ENCODE data around the gene WAC. TPM values are rescaled to one million over a fixed set of nuclear protein-coding genes. Genes with fewer than 3 reads are reported as not detected.

The WAC gene
- total RNA-seq, 2 donors from 2014 or later = 133 TPM

GRCh38 chr10:28544058-28544457 is 11.1 kb downstream of the WAC start:
- no peaks in the 10 kb centered on the region for H3K4me1 ChIP-seq (ENCODE audit: control insufficient read depth, insufficient read depth, low read length)
- Mint-ChIP-seq H3K9me3 (no peaks in the 10 kb centered on the region), H3K4me3 (no peak overlapping the region), H3K36me3 (ENCODE audit: low read depth) (peaks cover 79% of the 10 kb centered on the region), H3K27ac (peak overlapping the region; percentile 35), H3K27me3 (ENCODE audit: insufficient read depth) (no peaks in the 10 kb centered on the region), H3K4me1 (peaks cover 3% of the 10 kb centered on the region)
- H3K4me3 ChIP-seq (ENCODE audit: low read length) = no peak overlapping the region
- no peak overlapping the region for H3K9ac ChIP-seq (ENCODE audit: extremely low read depth, low read length, poor library complexity, severe bottlenecking)
- H3K36me3 ChIP-seq (ENCODE audit: control insufficient read depth, insufficient read depth, low read length) = peaks cover 99% of the 10 kb centered on the region
- no peak for TF ChIP-seq CTCF (conservative IDR thresholded peaks at IDR 0.05)
- no peaks in the 10 kb centered on the region for H3K27me3 ChIP-seq (ENCODE audit: control insufficient read depth, insufficient read depth, low read length, poor library complexity, severe bottlenecking)
- no peaks in the 10 kb centered on the region for H3K9me3 ChIP-seq (ENCODE audit: control insufficient read depth, low read length)
- H3K27ac ChIP-seq (ENCODE audit: low read depth, low read length) = no peak overlapping the region
- 91 to 97% methylated on average over 5 of the region's 5 CpGs for WGBS, 2 experiments (ENCODE audit: insufficient coverage in 1 of 2, insufficient read length in 1 of 2)
- no peak for DNase-seq

GRCh38 chr10:28545967-28546644 is 13.2 kb downstream of the WAC start:
- Mint-ChIP-seq H3K36me3 (ENCODE audit: low read depth) (peaks cover 85% of the 10 kb centered on the region), H3K27me3 (ENCODE audit: insufficient read depth) (no peaks in the 10 kb centered on the region), H3K4me1 (peaks cover 19% of the 10 kb centered on the region), H3K4me3 (no peak overlapping the region), H3K27ac (no peak overlapping the region), H3K9me3 (no peaks in the 10 kb centered on the region)
- Histone ChIP-seq H3K4me1 (ENCODE audit: control insufficient read depth, insufficient read depth, low read length) (no peaks in the 10 kb centered on the region), H3K27ac (ENCODE audit: low read depth, low read length) (no peak overlapping the region), H3K27me3 (ENCODE audit: control insufficient read depth, insufficient read depth, low read length, poor library complexity, severe bottlenecking) (no peaks in the 10 kb centered on the region), H3K4me3 (ENCODE audit: low read length) (no peak overlapping the region), H3K36me3 (ENCODE audit: control insufficient read depth, insufficient read depth, low read length) (peaks cover 99% of the 10 kb centered on the region), H3K9me3 (ENCODE audit: control insufficient read depth, low read length) (no peaks in the 10 kb centered on the region), H3K9ac (ENCODE audit: extremely low read depth, low read length, poor library complexity, severe bottlenecking) (no peak overlapping the region)
- TF ChIP-seq CTCF (conservative IDR thresholded peaks at IDR 0.05) = no peak
- 78 to 100% methylated on average over 1 to 3 of the region's 4 CpGs for whole genome bisulfite sequencing, 2 experiments (ENCODE audit: insufficient coverage in 1 of 2, insufficient read length in 1 of 2)
- DNase-seq = no peak

GRCh38 chr10:28548781-28549498 is 16.0 kb downstream of the WAC start:
- H3K27ac Mint-ChIP-seq = no peak overlapping the region
- peaks cover 28% of the 10 kb centered on the region for H3K4me1 Mint-ChIP-seq
- Histone ChIP-seq H3K4me1 (ENCODE audit: control insufficient read depth, insufficient read depth, low read length) (no peaks in the 10 kb centered on the region), H3K9me3 (ENCODE audit: control insufficient read depth, low read length) (no peaks in the 10 kb centered on the region), H3K27me3 (ENCODE audit: control insufficient read depth, insufficient read depth, low read length, poor library complexity, severe bottlenecking) (no peaks in the 10 kb centered on the region), H3K4me3 (ENCODE audit: low read length) (no peak overlapping the region), H3K36me3 (ENCODE audit: control insufficient read depth, insufficient read depth, low read length) (peaks cover 98% of the 10 kb centered on the region), H3K27ac (ENCODE audit: low read depth, low read length) (no peak overlapping the region), H3K9ac (ENCODE audit: extremely low read depth, low read length, poor library complexity, severe bottlenecking) (no peak overlapping the region)
- no peak for TF ChIP-seq CTCF (conservative IDR thresholded peaks at IDR 0.05)
- H3K27me3 Mint-ChIP-seq (ENCODE audit: insufficient read depth) = no peaks in the 10 kb centered on the region
- no peak for DNase-seq
- WGBS, 2 experiments (ENCODE audit: insufficient coverage in 1 of 2, insufficient read length in 1 of 2) = 87 to 100% methylated on average over 2 of the region's 2 CpGs
- H3K9me3 Mint-ChIP-seq = no peaks in the 10 kb centered on the region
- no peak overlapping the region for H3K4me3 Mint-ChIP-seq
- peaks cover 78% of the 10 kb centered on the region for H3K36me3 Mint-ChIP-seq (ENCODE audit: low read depth)

All from endodermal cell (in vitro differentiated cells).